ENCODE results near the gene OST4.

The OST4 gene

DNA sequence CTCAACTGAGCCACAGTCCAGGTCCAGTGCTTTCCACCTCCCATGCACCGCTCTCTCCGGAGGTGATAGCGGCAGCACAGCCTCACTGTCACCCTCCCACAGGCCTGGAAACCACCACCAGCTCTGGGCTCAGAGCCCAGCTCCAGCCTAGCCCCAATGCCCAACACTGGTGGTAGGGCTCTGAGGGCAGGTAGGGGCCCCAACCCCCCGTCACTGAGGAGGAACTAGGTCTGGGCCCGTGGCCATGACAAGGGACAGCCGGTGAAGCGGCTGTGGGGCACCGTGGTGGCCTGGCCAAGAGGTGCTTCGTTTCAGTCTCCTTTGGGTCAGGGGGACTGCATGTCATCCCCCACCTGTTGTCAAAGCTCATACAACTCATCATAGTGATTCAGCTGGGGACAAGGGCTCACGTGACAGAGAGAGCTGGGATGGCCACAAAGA, 44.2 kb downstream of the OST4 start:
- DNase-seq (ENCODE audit: low read depth in 2 of 3, low spot score in 1 of 3), result no peak

DNA sequence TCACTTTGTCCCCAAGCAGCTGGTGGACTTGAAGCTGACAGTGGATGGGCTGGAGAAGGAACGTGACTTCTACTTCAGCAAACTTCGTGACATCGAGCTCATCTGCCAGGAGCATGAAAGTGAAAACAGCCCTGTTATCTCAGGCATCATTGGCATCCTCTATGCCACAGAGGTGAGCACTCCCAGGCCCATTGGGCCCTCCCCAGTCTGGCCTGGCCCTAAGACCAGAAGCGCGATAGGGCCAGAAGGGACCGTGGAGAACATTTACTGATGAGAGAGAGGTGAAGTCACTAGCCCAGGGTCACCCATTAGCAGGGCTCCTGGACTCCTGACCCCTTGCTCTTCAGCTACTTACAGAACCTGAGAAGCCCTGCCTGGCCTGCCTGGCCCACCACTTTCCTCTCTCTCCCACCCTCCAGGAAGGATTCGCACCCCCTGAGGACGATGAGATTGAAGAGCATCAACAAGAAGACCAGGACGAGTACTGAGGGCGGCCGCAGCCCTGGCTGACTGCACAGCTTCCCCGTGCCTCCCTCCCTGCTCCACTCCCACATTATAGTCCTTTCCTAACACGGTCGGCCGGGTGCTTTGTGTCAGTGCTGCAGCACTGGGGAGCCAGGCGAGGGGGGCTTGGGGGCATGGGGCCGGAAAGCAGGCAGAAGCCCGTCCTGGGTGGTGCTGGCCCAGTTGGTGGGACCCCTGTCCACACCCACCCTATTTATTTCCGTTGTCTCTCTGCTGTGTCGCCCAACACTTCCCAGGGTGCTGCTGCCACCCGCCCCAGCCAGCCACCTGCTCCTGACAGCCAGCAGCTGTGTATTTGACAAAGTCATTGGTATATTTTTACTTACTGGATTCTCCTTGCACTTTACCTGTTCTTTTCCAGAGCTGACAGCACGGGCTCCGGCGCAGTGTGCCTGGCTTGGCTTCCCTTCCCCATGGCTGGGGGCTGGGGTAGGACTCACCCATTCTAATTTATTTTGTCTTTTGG, 45.3 kb downstream of the OST4 start:
- DNase-seq (ENCODE audit: low read depth in 2 of 3, low spot score in 1 of 3), result no peak

DNA sequence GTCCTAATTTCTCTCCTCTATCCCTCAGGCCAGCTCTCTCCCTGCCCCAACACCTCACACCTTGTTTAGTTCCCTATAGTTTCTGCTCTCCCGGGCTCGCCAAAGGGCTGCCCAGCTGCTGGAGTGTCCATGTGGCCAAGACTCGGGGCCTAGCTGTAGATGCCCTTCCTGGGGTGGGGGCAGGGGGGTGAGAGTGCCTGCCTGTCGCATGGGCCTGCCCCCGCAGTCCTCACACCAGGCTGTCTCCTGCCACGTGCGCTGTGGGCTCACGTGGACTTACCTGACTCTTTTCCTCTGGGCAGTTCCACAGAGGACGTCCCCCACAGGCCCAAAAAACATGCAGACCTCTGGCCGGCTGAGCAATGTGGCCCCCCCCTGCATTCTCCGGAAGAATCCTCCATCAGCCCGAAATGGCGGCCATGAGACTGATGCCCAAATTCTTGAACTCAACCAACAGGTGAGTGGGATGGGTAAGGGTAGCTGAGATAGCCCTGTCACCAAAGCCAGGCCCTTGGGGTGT, 46.1 kb downstream of the OST4 start:
- no peak for DNase-seq (ENCODE audit: low read depth in 2 of 3, low spot score in 1 of 3)

DNA sequence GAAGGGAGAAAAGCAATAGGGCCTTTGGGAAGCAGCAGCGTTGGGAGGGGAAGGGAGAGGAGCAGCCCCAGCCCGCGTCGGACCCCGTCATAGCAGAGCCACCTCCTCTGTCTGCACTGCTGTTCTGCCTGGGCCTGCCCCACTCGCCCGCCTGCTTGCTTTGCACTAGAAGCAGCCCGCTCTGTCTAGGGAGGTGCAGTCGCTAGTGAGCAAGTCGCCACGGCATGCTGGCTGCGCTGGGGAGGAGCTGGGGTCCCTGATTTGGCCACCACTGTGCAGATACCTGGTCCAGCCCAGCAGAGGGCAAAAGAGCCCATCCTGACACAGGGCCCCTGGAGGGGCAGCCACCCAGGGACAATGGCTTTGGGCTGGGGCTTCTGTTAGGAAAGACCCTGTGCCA, 46.6 kb downstream of the OST4 start:
- DNase-seq (ENCODE audit: low read depth in 2 of 3, low spot score in 1 of 3), result no peak

DNA sequence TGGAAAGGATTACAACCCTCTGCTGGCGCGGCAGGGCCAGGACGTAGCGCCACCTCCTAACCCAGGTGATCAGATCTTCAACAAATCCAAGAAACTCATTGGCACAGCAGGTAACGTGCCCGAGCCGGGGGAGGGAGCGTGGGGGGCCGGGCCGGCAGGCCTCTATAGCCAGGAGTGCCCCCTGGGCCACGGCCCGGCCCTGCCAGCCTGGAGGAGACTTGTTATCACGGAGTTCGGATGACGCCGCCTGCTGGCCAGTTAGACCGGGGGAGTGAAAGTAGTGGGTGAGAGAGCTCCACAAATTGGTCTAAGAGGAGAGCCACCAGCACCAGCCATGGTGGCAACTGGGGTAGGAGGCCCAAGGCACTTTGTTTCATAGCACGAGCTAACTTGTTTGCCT, 47.3 kb downstream of the OST4 start:
- no peak for DNase-seq (ENCODE audit: low read depth in 2 of 3, low spot score in 1 of 3)

DNA sequence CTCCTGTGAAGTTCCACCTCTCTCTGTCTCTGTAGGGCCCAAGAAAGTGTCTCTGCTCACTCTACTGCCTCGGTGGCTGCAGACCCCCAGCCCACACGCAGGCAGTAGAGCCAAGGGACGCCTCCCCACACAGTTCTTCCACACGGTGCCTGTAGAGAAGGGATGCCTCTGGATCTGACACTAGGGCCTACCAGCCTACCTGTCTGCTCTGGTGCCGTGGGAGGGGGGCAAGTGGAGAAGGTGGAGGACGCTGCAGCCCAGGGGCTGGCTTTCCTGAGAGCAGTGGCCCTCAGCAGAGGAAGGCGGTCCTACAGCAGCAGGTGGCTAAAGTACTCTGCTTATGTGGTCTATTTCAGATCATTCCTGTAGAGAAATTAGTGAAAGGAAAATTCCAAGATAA, 47.7 kb downstream of the OST4 start:
- no peak for DNase-seq (ENCODE audit: low read depth in 2 of 3, low spot score in 1 of 3)

DNA sequence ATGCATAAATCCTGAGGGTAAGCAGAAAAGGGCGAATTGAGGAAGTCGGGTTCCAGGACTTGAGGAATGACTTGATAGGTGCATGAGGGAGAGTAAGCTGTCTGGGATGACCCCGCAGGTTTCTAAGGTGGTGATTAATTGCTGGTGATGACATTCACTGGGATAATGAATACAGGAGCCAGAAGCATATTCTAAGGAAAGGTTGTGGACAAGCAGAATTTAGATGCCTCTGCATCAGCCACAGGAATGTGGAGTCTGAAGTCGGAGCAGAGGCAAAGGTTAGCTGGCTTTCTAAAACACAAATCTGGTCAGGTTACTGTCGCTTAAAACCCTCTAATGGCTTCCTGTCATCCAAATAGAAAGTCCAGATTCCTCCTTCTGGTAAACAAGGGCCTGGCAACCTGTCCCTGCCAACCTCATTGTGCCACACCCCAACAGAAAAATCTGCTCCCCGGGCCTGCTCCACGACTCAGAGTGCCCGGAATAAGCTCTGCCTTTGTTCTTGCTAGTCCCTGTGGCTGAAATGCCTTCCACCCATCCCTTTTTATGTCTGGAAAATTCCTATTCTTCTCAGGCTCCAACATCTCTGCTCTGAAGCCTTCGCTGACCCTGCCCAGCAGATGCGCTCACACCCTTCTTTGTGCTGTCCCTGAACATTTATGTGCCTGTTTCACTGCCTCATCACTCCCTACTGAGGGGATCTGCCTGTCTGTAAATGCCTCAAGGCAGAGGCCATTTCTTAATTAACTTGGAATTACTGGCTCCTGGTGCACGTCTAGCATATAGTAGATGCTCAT, 50.0 kb downstream of the OST4 start:
- no peak for DNase-seq (ENCODE audit: low read depth in 2 of 3, low spot score in 1 of 3)

Measured in stimulated activated CD4-positive, alpha-beta T cell treated with anti-CD3 and anti-CD28 coated beads, Interleukin-12 subunit alpha, Interleukin-12 subunit beta, amount 100 ng/mL, for 48 hours (primary cell).